Transverse colon (tissue), 3 donors: ENCODE measurements around the gene KCTD16.

ENCODE experiments used
- CTCF ChIP-seq, 5 experiments: fragments of 200-600 bp in 3 of 5; fragments of 450-650 bp in 2 of 5; sonication (generic) in 3 of 5; IDR thresholded peaks; 1 replicate in 2 of 5; 2 replicates in 3 of 5; pipeline ENCODE4 v1.5.1; 2016 to 2017; ENCODE audit warnings: antibody characterized with exemption in 5 of 5, inconsistent platforms in 3 of 5, mild to moderate bottlenecking in 2 of 5, moderate library complexity in 1 of 5
- EP300 ChIP-seq: sonication (generic); formaldehyde crosslinking; IDR thresholded peaks from one replicate; pipeline ENCODE4 v1.6.1; 2017; ENCODE audit warnings: antibody characterized with exemption, low read depth
- POLR2A ChIP-seq: fragments of 450-650 bp; IDR thresholded peaks from one replicate; pipeline ENCODE4 v1.6.1; 2016; ENCODE audit warnings: antibody characterized with exemption, mild to moderate bottlenecking, moderate library complexity

- TF ChIP-seq CTCF (IDR thresholded peaks at IDR 0.05), result no peak
- TF ChIP-seq EP300, result no peak
- no peak for TF ChIP-seq POLR2A
Measured at GRCh38 chr5:144202726-144203125, 32.1 kb downstream of the KCTD16 start.
